Type B pancreatic cell (in vitro differentiated cells): ENCODE measurements around the gene BAIAP2. TPM values are rescaled to one million over a fixed set of nuclear protein-coding genes. Genes with fewer than 3 reads are reported as not detected.

ENCODE experiments used
- DNase-seq: peaks from one replicate; pipeline ENCODE4 v3.0.0; 2021; ENCODE audit warnings: mixed read lengths; ENCODE audit not compliant: unreplicated experiment; ENCODE audit errors: extremely low spot score
- H3K27ac Mint-ChIP-seq: 2 replicates; pipeline ENCODE4 v1.8.0; 2021; ENCODE audit warnings: mild to moderate bottlenecking, mixed read lengths
- H3K27me3 Mint-ChIP-seq: 2 replicates; pipeline ENCODE4 v1.8.0; 2021; ENCODE audit warnings: mixed read lengths
- H3K36me3 Mint-ChIP-seq: 2 replicates; pipeline ENCODE4 v1.8.0; 2021; ENCODE audit warnings: mixed read lengths
- H3K4me1 Mint-ChIP-seq: one replicate; pipeline ENCODE4 v1.8.0; 2021; ENCODE audit warnings: mixed read lengths; ENCODE audit not compliant: unreplicated experiment
- H3K4me3 Mint-ChIP-seq: 2 replicates; pipeline ENCODE4 v1.8.0; 2021; ENCODE audit warnings: mild to moderate bottlenecking, mixed read lengths
- H3K9me3 Mint-ChIP-seq: 2 replicates; pipeline ENCODE4 v1.8.0; 2021; ENCODE audit warnings: mixed read lengths
- total RNA-seq: library from RNA; stranded (reverse); gene quantifications from 2 replicates; pipeline ENCODE4 v1.2.1, GENCODE V29; 2021; ENCODE audit warnings: low replicate concordance
- TF ChIP-seq, protein P1 (sequence below): fragments of 200-600 bp; sonication (generic); conservative IDR thresholded peaks from 2 replicates; pipeline ENCODE4 v1.5.0; 2021; ENCODE audit warnings: antibody characterized with exemption, mild to moderate bottlenecking

Gene BAIAP2
- total RNA-seq, 1 donor from 2014 or later = 62.7 TPM

DNA sequence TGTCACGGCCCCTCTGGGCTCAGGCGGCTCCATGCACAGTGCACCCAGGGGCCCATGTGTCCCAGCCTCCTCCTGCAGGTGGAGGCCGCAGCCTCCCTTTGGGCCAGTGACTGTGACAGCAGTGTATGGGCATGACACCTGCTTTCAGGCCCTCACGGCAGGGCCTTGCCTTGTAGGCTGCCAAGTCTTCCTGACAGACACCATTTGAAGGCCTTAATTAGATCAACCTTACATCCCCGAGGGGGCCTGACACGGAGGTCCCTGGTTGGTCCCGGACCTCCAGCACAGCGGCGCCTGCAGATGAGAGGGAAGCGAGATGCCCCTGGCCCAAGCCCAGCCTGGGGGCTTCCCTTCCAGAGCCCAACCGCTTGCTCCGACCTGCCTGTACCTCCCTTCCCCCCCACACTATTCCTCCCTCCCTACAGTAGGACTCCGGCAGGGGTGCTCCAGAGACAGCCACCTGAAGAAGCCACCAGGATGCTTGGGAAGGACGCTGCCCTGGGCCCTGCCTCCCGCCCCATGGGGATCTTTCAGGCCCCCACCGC, 31.9 kb downstream of the BAIAP2 start:
- TF ChIP-seq, protein P1, sequence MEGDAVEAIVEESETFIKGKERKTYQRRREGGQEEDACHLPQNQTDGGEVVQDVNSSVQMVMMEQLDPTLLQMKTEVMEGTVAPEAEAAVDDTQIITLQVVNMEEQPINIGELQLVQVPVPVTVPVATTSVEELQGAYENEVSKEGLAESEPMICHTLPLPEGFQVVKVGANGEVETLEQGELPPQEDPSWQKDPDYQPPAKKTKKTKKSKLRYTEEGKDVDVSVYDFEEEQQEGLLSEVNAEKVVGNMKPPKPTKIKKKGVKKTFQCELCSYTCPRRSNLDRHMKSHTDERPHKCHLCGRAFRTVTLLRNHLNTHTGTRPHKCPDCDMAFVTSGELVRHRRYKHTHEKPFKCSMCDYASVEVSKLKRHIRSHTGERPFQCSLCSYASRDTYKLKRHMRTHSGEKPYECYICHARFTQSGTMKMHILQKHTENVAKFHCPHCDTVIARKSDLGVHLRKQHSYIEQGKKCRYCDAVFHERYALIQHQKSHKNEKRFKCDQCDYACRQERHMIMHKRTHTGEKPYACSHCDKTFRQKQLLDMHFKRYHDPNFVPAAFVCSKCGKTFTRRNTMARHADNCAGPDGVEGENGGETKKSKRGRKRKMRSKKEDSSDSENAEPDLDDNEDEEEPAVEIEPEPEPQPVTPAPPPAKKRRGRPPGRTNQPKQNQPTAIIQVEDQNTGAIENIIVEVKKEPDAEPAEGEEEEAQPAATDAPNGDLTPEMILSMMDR = no peak
- Mint-ChIP-seq H3K9me3 (no peaks in the 10 kb centered on the region), H3K4me3 (no peak overlapping the region), H3K27ac (no peak overlapping the region), H3K36me3 (peaks cover 11% of the 10 kb centered on the region), H3K27me3 (no peaks in the 10 kb centered on the region), H3K4me1 (peaks cover 28% of the 10 kb centered on the region)
- DNase-seq = no peak

DNA sequence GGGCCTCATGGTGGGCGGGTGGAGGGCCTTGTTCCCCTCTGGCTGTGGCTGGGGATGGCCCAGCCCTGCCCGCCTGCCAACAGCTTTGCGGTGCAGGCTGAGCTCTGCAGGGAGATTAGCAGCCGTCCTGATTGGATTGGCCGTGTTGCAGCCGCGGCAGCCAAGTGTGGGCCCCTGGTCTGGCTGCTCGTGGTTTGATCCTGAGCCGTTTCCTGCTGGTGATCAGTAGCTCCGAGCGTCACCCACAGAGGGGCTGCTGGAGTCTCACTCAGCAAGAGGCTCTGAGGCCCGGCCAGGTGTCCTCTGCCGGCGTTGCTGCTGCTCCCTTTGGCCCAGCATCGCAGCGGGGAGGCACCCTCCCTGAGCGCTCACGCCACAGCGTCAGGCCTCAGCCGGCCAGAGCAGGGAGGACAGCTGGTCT, 32.5 kb downstream of the BAIAP2 start:
- Mint-ChIP-seq H3K9me3 (no peaks in the 10 kb centered on the region), H3K27ac (no peak overlapping the region), H3K4me3 (no peak overlapping the region), H3K36me3 (peaks cover 11% of the 10 kb centered on the region), H3K4me1 (peaks cover 29% of the 10 kb centered on the region), H3K27me3 (no peaks in the 10 kb centered on the region)
- DNase-seq = no peak
- TF ChIP-seq, protein P1 = no peak

DNA sequence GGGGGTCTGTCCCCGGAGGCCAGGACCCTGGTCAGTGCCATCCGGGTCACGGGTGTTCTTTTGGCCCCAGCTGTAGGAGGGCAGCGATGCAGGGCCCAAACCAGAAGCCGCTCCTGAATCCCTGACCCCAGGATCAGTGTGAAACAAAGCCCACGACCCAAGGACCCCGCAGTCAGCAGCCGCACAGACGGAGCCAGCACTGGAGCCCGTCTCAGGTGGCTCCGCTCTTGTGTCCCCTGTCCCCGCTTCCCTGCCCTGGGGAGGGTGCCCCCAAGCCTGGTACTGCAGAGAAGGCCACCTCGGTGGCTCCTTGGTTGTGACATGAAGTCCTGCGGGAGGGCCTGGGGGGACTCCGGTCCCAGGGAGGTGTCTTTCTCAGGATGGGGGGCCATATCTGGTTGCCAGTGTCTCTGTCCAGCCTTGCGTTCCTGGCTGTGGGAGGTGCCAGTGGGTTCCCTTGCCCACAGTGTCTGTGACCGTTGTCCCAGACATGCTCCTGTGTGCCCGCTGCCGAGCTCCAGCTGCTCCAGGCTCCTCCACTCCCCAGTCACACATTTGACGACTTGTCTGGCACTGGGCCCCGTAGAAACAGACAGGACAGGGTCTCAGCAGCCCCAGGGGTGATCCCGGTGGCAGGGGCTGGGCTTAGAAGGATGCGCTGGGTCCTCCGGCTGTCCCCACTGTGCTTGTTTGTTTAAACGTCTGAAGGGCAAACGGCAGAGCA, 33.6 kb downstream of the BAIAP2 start:
- Mint-ChIP-seq H3K27ac (no peak overlapping the region), H3K9me3 (no peaks in the 10 kb centered on the region), H3K4me1 (peaks cover 22% of the 10 kb centered on the region), H3K36me3 (peaks cover 3% of the 10 kb centered on the region), H3K27me3 (no peaks in the 10 kb centered on the region), H3K4me3 (no peak overlapping the region)
- no peak for DNase-seq
- TF ChIP-seq, protein P1 = no peak

DNA sequence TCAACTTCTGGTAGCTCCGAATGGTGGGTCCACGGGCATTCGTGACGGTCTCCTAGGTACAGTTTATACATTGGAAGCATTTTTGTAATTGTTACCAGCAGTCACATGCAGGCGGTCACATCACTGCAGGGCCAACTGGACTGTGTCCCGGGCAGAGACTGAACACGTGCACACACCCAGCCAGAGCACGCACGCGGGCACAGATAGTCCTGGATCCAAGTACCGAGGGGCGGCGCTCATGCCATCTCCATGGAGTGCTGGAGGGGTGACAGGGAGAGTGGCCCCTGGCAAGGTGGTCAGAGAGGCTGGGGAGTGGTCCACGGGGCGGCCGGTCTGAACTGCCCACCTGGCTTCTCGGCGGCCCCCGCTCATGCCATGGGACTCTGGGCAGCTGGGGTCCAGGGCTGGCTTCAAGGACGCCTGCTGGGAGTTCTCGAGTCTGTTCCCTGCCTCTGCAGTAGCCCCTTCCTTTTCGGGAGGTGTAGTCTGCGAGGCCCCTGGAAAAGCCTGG, 34.2 kb downstream of the BAIAP2 start:
- Mint-ChIP-seq H3K4me1 (peaks cover 23% of the 10 kb centered on the region), H3K27ac (no peak overlapping the region), H3K9me3 (no peaks in the 10 kb centered on the region), H3K27me3 (no peaks in the 10 kb centered on the region), H3K4me3 (no peak overlapping the region), H3K36me3 (peaks cover 3% of the 10 kb centered on the region)
- no peak for DNase-seq
- TF ChIP-seq, protein P1 = no peak

DNA sequence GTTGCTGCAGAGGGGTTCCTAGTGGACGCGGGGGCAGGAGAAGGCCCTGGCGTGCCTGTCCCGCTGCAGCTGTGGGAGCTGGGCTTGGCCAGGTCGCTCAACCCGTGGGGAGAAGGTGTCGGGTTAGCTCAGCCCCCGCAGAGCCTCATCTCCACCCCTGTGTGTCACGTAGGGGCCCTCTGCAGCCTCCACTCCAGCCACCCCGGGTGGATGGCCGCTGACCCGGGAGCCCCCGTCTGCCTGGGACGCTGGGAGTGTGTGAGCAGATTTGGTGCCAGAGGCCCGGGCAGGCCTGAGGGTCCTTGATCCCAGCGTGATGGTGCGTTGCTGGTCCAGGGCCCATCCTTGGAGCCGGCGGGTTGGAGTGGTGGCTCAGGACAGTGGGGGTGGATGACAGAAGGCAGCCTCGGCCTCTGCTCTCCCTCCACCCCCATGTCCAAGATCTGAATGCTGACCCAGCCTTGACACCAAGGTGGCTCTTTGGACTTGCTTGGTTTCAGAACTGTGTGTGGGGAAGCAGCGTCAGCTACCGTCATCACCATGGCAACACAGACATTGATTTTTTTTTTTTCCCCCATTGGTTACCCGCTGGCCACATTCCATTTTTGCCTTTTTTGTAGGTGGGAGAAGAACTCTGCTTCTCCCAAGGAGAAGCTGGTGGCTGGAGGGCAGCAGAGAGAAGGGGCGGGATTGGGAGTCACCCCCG, 35.7 kb downstream of the BAIAP2 start:
- H3K9me3 Mint-ChIP-seq = no peaks in the 10 kb centered on the region
- no peak overlapping the region for H3K4me3 Mint-ChIP-seq
- H3K27me3 Mint-ChIP-seq = no peaks in the 10 kb centered on the region
- peaks cover 29% of the 10 kb centered on the region for H3K4me1 Mint-ChIP-seq
- TF ChIP-seq, protein P1 = no peak
- no peak for DNase-seq
- peaks cover 3% of the 10 kb centered on the region for H3K36me3 Mint-ChIP-seq
- no peak overlapping the region for H3K27ac Mint-ChIP-seq
